Measurements from ENCODE around the gene ATL3.
"Not testable (repeated sequence)": the region's sequence is repeated elsewhere in the genome, so short reads cannot be mapped to it uniquely, and the experiment has no call there.

ATL3 gene

GRCh38 chr11:63581224-63581623 lies 90.0 kb downstream of the ATL3 start:
- not testable (repeated sequence) for DNase-seq

GRCh38 chr11:63578882-63579281 lies 92.3 kb downstream of the ATL3 start:
- DNase-seq, result not testable (repeated sequence)

GRCh38 chr11:63574856-63575602 lies 96.1 kb downstream of the ATL3 start:
- DNase-seq, result no peak
